ENCODE measurements around the gene ACBD6.

DNA sequence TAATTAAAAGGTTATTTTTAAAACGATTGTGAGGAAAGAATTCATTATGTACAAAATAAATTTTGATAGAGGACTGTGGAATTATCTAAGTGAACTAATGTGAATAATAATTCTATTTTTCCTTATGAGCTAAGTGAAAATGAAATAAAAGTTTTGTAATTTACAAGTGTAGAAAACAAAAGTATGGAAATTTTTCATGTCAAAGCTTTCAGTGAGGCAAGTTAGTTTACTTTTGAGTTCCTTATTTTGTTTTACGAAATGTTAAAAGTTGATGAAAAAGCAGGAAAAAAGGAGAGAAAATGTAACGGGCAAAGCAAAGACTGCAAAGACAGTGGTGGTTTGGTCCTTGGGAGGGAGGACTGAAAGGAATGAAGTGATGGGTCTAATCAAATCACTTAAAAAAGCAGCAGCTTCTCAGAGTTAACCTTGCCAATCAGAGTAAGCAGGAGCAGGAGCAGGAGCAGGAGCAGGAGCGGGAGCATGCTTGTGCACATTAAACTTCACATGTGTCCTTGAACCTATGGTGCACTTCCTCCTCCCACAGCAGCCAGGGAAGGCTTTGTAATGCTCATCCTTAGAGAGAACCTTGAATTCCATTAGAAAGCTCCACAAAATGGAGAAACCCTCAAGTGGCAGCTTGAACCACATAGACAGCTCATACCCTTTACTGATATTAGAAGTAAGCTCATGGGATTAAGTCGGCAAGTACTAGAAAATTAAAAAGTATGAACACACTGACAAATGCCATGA, 139.0 kb downstream of the ACBD6 start:
- no peak for TF ChIP-seq EZH2 (IDR thresholded peaks at IDR 0.05)
- no peak for TF ChIP-seq POLR2AphosphoS5 (IDR thresholded peaks at IDR 0.05; ENCODE audit: borderline replicate concordance, low read depth, low read length)
- TF ChIP-seq FOXP2 (optimal IDR thresholded peaks at IDR 0.05; ENCODE audit: control extremely low read depth, extremely low read length, insufficient read depth): no peak
